K562 (cell line): ENCODE measurements around the gene DTHD1. TPM values are rescaled to one million over a fixed set of nuclear protein-coding genes. Genes with fewer than 3 reads are reported as not detected.

Experiments used
- ATAC-seq: fragments of 200-7000 bp; cut with Tn5 transposase; 3 replicates; pipeline ENCODE4 v1.9.1; 2020; ENCODE audit warnings: moderate library complexity
- BruUV-seq: library from RNA; stranded (reverse); fragments of 400-500 nt; replicated peaks from 2 replicates; lab custom pipeline; 2021; lab: Mats Ljungman, UMichigan
- CTCF ChIA-PET: fragments of 300-600 bp; formaldehyde crosslinking; extraction: SDS; loops from one replicate; lab custom pipeline; 2021; ENCODE audit warnings: low intra/inter-chr PET ratio; lab: Yijun Ruan, JAX
- POLR2A ChIA-PET: fragments of 300-600, 350-650 bp; sonication (Branson Sonifier 250); formaldehyde crosslinking; extraction: SDS; loops from one replicate; lab custom pipeline; 2021; ENCODE audit warnings: antibody characterized with exemption, inconsistent platforms; lab: Yijun Ruan, JAX
- DNase-seq, 4 experiments: peaks; one replicate each; pipeline versions ENCODE4 v3.0.0 to v3.0.0-alpha.2; 2011 to 2018; ENCODE audit warnings: low spot score in 3 of 4, mixed read lengths in 3 of 4; ENCODE audit errors: extremely low read depth in 1 of 4
- FAIRE-seq: peaks from 2 replicates; lab custom pipeline; 2011; peaks lifted over from hg19 to GRCh38; lab: Jason Lieb, UNC
- H2AFZ ChIP-seq: 2 replicates; pipeline ENCODE4 v1.6.0; 2011; ENCODE audit warnings: low read depth, low read length, control low read depth, inconsistent platforms
- H3K27ac ChIP-seq: fragments of 200-600 bp; 3 replicates; pipeline ENCODE4 v1.8.0; 2011; ENCODE audit warnings: low read depth, mild to moderate bottlenecking, control low read depth, inconsistent platforms, low read length, moderate library complexity, mixed read lengths; ENCODE audit errors: extremely low read depth
- H3K27me3 ChIP-seq, 2 experiments: fragments of 300-600 bp in 1 of 2; 2 replicates in 1 of 2; 3 replicates in 1 of 2; pipeline versions ENCODE4 v1.6.0 to v1.8.0; 2011; ENCODE audit warnings: inconsistent platforms in 2 of 2, low read length in 2 of 2, mild to moderate bottlenecking in 1 of 2, mixed read lengths in 1 of 2, moderate library complexity in 1 of 2; ENCODE audit not compliant: control insufficient read depth in 2 of 2, insufficient read depth in 2 of 2
- H3K36me3 ChIP-seq: fragments of 300-600 bp; 3 replicates; pipeline ENCODE4 v1.8.0; 2011; ENCODE audit warnings: mild to moderate bottlenecking, low read length, inconsistent platforms; ENCODE audit not compliant: control insufficient read depth, insufficient read depth
- H3K4me1 ChIP-seq, 2 experiments: fragments of 200-600 bp in 1 of 2; replicated peaks in 1 of 2; 2 replicates in 1 of 2; 3 replicates in 1 of 2; pipeline versions ENCODE4 v1.5.1 to v1.8.0; 2011; ENCODE audit warnings: inconsistent platforms in 2 of 2, low read length in 2 of 2, mild to moderate bottlenecking in 1 of 2, mixed read lengths in 1 of 2, moderate library complexity in 1 of 2; ENCODE audit not compliant: control insufficient read depth in 2 of 2, insufficient read depth in 2 of 2
- H3K4me2 ChIP-seq: 2 replicates; pipeline ENCODE4 v1.6.1; 2011; ENCODE audit warnings: low read length, control low read depth, inconsistent platforms, mixed read lengths; ENCODE audit not compliant: insufficient read depth
- H3K4me3 ChIP-seq: fragments of 200-600 bp; sonication (generic), shearing (Covaris generic); 2 replicates; pipeline ENCODE4 v1.5.1; 2016; ENCODE audit warnings: control low read depth, inconsistent platforms
- H3K79me2 ChIP-seq: fragments of 200-600 bp; 3 replicates; pipeline ENCODE4 v1.8.0; 2011; ENCODE audit warnings: low read length, inconsistent platforms; ENCODE audit not compliant: control insufficient read depth, insufficient read depth
- H3K9ac ChIP-seq, 2 experiments: 2 replicates each; pipeline versions ENCODE4 v1.6.0 to v1.6.1; 2011; ENCODE audit warnings: low read depth in 2 of 2, low read length in 2 of 2, control low read depth in 1 of 2, inconsistent platforms in 1 of 2, mild to moderate bottlenecking in 1 of 2, mixed read lengths in 1 of 2; ENCODE audit not compliant: insufficient read depth in 1 of 2
- H3K9me1 ChIP-seq: one replicate; pipeline ENCODE4 v1.6.0; 2011; ENCODE audit warnings: inconsistent platforms, mild to moderate bottlenecking, low read length, moderate library complexity; ENCODE audit not compliant: control insufficient read depth, insufficient read depth
- H3K9me3 ChIP-seq: replicated peaks from 2 replicates; pipeline ENCODE4 v1.5.1; 2011; ENCODE audit warnings: low read depth, low read length, inconsistent platforms; ENCODE audit not compliant: control insufficient read depth, insufficient read depth
- H4K20me1 ChIP-seq: replicated peaks from 2 replicates; pipeline ENCODE4 v1.6.1; 2011; ENCODE audit warnings: low read length, inconsistent platforms, mixed read lengths; ENCODE audit not compliant: control insufficient read depth, insufficient read depth
- CEBPB ChIP-seq: fragments of 450-650 bp; IDR thresholded peaks from 2 replicates; pipeline ENCODE4 v1.6.1; 2016; ENCODE audit warnings: missing genetic modification characterization, missing compliant biosample characterization
- FOXK2 ChIP-seq, 2 experiments: fragments of 450-650 bp; IDR thresholded peaks in 1 of 2; conservative IDR thresholded peaks in 1 of 2; 2 replicates each; pipeline ENCODE4 v1.6.1; 2016; ENCODE audit warnings: low read depth in 2 of 2, mild to moderate bottlenecking in 1 of 2
- JUNB ChIP-seq: fragments of 450-650 bp; formaldehyde crosslinking; conservative IDR thresholded peaks from 2 replicates; pipeline ENCODE4 v1.4.0; 2020; ENCODE audit warnings: mild to moderate bottlenecking
- KDM1A ChIP-seq, 2 experiments: fragments of 450-650 bp; IDR thresholded peaks; 2 replicates each; pipeline ENCODE4 v1.6.1; 2016; ENCODE audit warnings: mild to moderate bottlenecking in 2 of 2
- MYBL2 ChIP-seq, 2 experiments: fragments of 450-650 bp in 1 of 2; sonication (generic) in 1 of 2; formaldehyde crosslinking in 1 of 2; IDR thresholded peaks; 2 replicates each; pipeline versions ENCODE4 v1.6.1 to v1.8.1; 2017 to 2022; ENCODE audit warnings: borderline replicate concordance in 1 of 2, inconsistent platforms in 1 of 2, low read depth in 1 of 2, mild to moderate bottlenecking in 1 of 2, missing genetic modification reagents in 1 of 2, moderate library complexity in 1 of 2
- NBN ChIP-seq: fragments of 450-650 bp; IDR thresholded peaks from 2 replicates; pipeline ENCODE4 v1.6.1; 2016; ENCODE audit warnings: low read depth, mild to moderate bottlenecking
- PTTG1 ChIP-seq: fragments of 450-650 bp; IDR thresholded peaks from 2 replicates; pipeline ENCODE4 v1.6.1; 2016; ENCODE audit warnings: low read depth, mild to moderate bottlenecking, missing genetic modification characterization, missing compliant biosample characterization
- RNF2 ChIP-seq: sonication (generic); IDR thresholded peaks from 2 replicates; pipeline ENCODE4 v1.6.1; 2016
- SRSF7 ChIP-seq: fragments of 200-400 bp; formaldehyde crosslinking; optimal IDR thresholded peaks from 2 replicates; pipeline ENCODE3; 2017; ENCODE audit warnings: mild to moderate bottlenecking, low read depth, low read length
- ZNF197 ChIP-seq: fragments of 200-800 bp; sonication (Bioruptor generic); IDR thresholded peaks from 2 replicates; pipeline ENCODE4 v1.6.1; 2016; ENCODE audit warnings: low read depth, missing genetic modification characterization, missing compliant biosample characterization
- ZNF778 ChIP-seq: fragments of 450-650 bp; formaldehyde crosslinking; IDR thresholded peaks from 2 replicates; pipeline ENCODE4 v1.4.0; 2020; ENCODE audit warnings: mild to moderate bottlenecking, moderate library complexity
- in situ Hi-C: fragments of 300-500 bp; cut with MboI; formaldehyde crosslinking; loops from 4 replicates; pipeline ENCODE4 v1.15.0; 2018; ENCODE audit warnings: inconsistent platforms, mixed read lengths
- intact Hi-C: fragments of 100-400 bp; cut with micrococcal nuclease; formaldehyde crosslinking; loops from 2 replicates; pipeline ENCODE4 v1.14.2; 2022
- polyA plus RNA-seq, 8 experiments: library from polyadenylated mRNA; depleted of rRNA in 4 of 8; stranded (reverse) in 5 of 8; unstranded in 3 of 8; fragments of >200 nt; fragmentation: Nextera tagmentation in 2 of 8; fragmentation: Illumina TruSeq in 1 of 8; extraction: Ambion mirVana in 2 of 8; extraction: Trizol in 1 of 8; gene quantifications; 2 replicates each; pipeline versions ENCODE4 v1.2.1 to v1.2.3, GENCODE V29; 2011 to 2014; ENCODE audit warnings: inconsistent platforms in 1 of 8, missing spikeins in 1 of 8
- total RNA-seq, 7 experiments: library from RNA; depleted of rRNA in 6 of 7; stranded (reverse); fragments of >200 nt in 6 of 7; fragmentation: Illumina TruSeq in 2 of 7; extraction: Trizol in 2 of 7; gene quantifications; 2 replicates each; pipeline versions ENCODE4 v1.2.1 to v1.2.3, GENCODE V29; 2011 to 2021; ENCODE audit warnings: low replicate concordance in 1 of 7

Gene DTHD1
- total and polyA plus RNA-seq, 9 of the 15 experiments (the other 6 are each of a cell fraction or from before 2014, with no cell fraction given), result not detected

GRCh38 chr4:36282503-36283030, 1.2 kb downstream of the DTHD1 start:
- no peaks in the 10 kb centered on the region for H3K27me3 ChIP-seq
- in situ Hi-C loops (no loop called here), intact Hi-C loops (no loop called here)
- POLR2A ChIA-PET, result no interaction called here
- H3K9me1 ChIP-seq, result no peaks in the 10 kb centered on the region
- no peak overlapping the region for H3K27ac ChIP-seq
- no peak overlapping the region for H3K4me2 ChIP-seq
- H3K36me3 ChIP-seq, result no peaks in the 10 kb centered on the region
- H3K4me1 ChIP-seq, result no peaks in the 10 kb centered on the region
- BruUV-seq, result no TSS peak
- CTCF ChIA-PET, result no interaction called here
- no peak overlapping the region for H3K9ac ChIP-seq
- no peak for DNase-seq
- H3K79me2 ChIP-seq, result no peaks in the 10 kb centered on the region
- no peak overlapping the region for H3K4me3 ChIP-seq
- H4K20me1 ChIP-seq, result no peaks in the 10 kb centered on the region
- TF ChIP-seq ZNF197 (no peak), SRSF7 (no peak), FOXK2 (conservative IDR thresholded peaks at IDR 0.05 in 1 of 2, IDR thresholded peaks at IDR 0.05 in 1 of 2; ENCODE audit: low read depth in 2 of 2) (no peak), RNF2 (no peak), PTTG1 (tag) (no peak), NBN (no peak), CEBPB (tag) (no peak), KDM1A (IDR thresholded peaks at IDR 0.05) (no peak), JUNB (no peak), MYBL2 (IDR thresholded peaks at IDR 0.05; ENCODE audit: low read depth) (no peak), MYBL2 (CRISPR knock-in tag; IDR thresholded peaks at IDR 0.05; ENCODE audit: borderline replicate concordance) (no peak), ZNF778 (no peak)
- H3K9me3 ChIP-seq, result no peaks in the 10 kb centered on the region
- FAIRE-seq, result no peak
- H2AFZ ChIP-seq, result no peak overlapping the region
- no peak for ATAC-seq
